Left lung (tissue), 10 donors: Measurements from ENCODE around the gene PLIN5. TPM values are rescaled to one million over a fixed set of nuclear protein-coding genes. Genes with fewer than 3 reads are reported as not detected.

ENCODE experiments used
- ATAC-seq: fragments of 200-7000 bp; cut with Tn5 transposase; one replicate; pipeline ENCODE4 v1.9.1; 2020; ENCODE audit warnings: moderate library complexity
- DNase-seq, 4 donors: peaks; one replicate each; pipeline ENCODE4 v3.0.0-alpha.2; 2013 to 2020
- H3K27ac ChIP-seq, 2 donors: fragments of 200-600 bp; sonication (generic) in 1 of 2; one replicate each; pipeline versions ENCODE4 v1.5.0 to v1.8.0; 2020 to 2021
- H3K27me3 ChIP-seq, 2 donors: fragments of 200-600 bp; sonication (generic) in 1 of 2; one replicate each; pipeline versions ENCODE4 v1.5.0 to v1.8.0; 2020 to 2021
- H3K36me3 ChIP-seq, 2 donors: fragments of 200-600 bp; sonication (generic) in 1 of 2; one replicate each; pipeline versions ENCODE4 v1.5.0 to v1.8.0; 2020 to 2021
- H3K4me1 ChIP-seq, 2 donors: fragments of 200-600 bp; one replicate each; pipeline ENCODE4 v1.8.0; 2021
- H3K4me3 ChIP-seq, 2 donors: fragments of 200-600 bp; sonication (generic) in 1 of 2; one replicate each; pipeline versions ENCODE4 v1.5.0 to v1.8.0; 2020 to 2021; ENCODE audit warnings: mild to moderate bottlenecking in 1 of 2
- H3K9me3 ChIP-seq, 2 donors: fragments of 200-600 bp; sonication (generic) in 1 of 2; one replicate each; pipeline versions ENCODE4 v1.5.0 to v1.8.0; 2020 to 2021
- intact Hi-C, 2 donors: fragments of 100-400 bp; cut with DNase I; formaldehyde crosslinking; loops; one replicate each; pipeline versions ENCODE4 v1.11.2 to v1.14.2; 2022
- polyA plus RNA-seq, 6 donors: library from polyadenylated mRNA; unstranded; fragments of 120-200 nt; gene quantifications; one replicate each; pipeline ENCODE4 v1.2.1, GENCODE V29; 2013; ENCODE audit not compliant: insufficient read length in 6 of 6
- total RNA-seq, 2 donors: library from RNA; stranded (reverse); fragmentation: NEBNext Ultra II Directional; extraction: Animal tissue kit (Norgen Biotek cat#: 25700); gene quantifications; one replicate each; pipeline ENCODE4 v1.2.1, GENCODE V29; 2021
- TF ChIP-seq, protein P1 (sequence below), 2 donors: fragments of 200-600 bp; sonication (generic) in 1 of 2; IDR thresholded peaks; one replicate each; pipeline versions ENCODE4 v1.5.0 to v1.8.0; 2021; ENCODE audit warnings: antibody characterized with exemption in 2 of 2
- donor health status: DM: no; HTN: yes; CAD: no.
- donor health status: DM: no; HTN: no; CAD: no.

PLIN5 gene
- total and polyA plus RNA-seq, 8 donors: 1.8 to 15.9 (median 2.4) TPM

DNA sequence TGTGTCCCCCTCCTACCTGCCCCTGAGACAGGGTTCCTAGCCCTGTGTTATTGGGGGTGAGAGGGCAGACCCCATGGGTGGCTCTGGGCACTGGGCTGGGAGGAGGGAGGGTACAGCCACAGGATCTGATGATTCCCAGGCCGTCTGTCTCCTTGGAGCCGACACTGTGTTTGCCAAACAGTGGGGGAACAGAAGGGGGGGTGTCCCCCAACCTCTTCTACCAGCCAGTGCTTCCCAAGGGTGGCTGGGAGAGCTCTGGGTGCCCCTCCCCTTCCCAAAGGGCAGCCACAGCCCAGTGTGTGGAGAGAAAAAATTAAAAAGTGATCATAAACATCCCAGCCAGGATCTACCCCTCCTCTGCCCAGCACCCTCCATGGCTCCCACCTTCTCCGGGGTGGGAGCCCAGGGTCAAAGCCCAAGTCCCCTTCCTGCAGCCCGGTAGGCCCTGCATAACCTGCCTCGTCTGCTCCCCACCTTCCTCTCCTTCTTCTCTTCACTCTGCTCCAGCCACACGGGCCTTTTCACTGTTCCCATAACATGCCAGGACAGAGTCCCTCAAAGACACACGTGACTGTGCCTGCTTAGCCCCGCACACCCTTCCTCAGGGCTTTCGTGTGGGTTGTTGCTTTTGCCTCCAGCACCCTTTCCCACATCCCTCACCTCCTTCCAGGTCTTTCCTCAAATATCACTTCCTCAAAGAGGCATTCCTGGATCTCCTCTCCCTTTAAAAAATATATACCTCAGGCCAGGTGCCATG is 15.3 kb downstream of the PLIN5 start:
- no peaks in the 10 kb centered on the region for H3K9me3 ChIP-seq
- no peaks in the 10 kb centered on the region for H3K36me3 ChIP-seq
- intact Hi-C loops: no loop called here
- H3K4me3 ChIP-seq: no peak overlapping the region
- ATAC-seq: no peak
- H3K4me1 ChIP-seq: no peaks in the 10 kb centered on the region
- no peak overlapping the region for H3K27ac ChIP-seq
- DNase-seq: no peak
- TF ChIP-seq, protein P1, sequence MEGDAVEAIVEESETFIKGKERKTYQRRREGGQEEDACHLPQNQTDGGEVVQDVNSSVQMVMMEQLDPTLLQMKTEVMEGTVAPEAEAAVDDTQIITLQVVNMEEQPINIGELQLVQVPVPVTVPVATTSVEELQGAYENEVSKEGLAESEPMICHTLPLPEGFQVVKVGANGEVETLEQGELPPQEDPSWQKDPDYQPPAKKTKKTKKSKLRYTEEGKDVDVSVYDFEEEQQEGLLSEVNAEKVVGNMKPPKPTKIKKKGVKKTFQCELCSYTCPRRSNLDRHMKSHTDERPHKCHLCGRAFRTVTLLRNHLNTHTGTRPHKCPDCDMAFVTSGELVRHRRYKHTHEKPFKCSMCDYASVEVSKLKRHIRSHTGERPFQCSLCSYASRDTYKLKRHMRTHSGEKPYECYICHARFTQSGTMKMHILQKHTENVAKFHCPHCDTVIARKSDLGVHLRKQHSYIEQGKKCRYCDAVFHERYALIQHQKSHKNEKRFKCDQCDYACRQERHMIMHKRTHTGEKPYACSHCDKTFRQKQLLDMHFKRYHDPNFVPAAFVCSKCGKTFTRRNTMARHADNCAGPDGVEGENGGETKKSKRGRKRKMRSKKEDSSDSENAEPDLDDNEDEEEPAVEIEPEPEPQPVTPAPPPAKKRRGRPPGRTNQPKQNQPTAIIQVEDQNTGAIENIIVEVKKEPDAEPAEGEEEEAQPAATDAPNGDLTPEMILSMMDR (IDR thresholded peaks at IDR 0.05): no peak
- peaks cover 0 to 53% of the 10 kb centered on the region in 2 donors for H3K27me3 ChIP-seq

DNA sequence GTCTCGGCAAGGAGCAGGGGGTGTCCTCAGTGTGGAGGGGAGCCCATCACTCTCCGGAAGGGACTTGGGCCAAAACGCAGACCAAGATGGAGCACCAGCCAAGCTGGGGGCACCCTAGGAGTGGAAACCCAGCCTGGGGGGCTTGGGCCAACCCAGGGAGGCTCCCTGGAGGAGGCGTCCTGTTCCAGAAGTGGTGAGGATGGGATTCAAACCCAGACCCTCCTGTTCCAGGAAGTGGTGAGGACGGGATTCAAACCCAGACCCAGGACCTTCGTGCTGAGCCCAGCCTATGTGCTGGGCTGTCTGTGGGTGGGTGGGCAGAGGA is 15.9 kb downstream of the PLIN5 start:
- Histone ChIP-seq H3K36me3 (no peaks in the 10 kb centered on the region), H3K27ac (no peak overlapping the region), H3K27me3 (peaks cover 0 to 52% of the 10 kb centered on the region in 2 donors), H3K4me3 (no peak overlapping the region), H3K4me1 (no peaks in the 10 kb centered on the region), H3K9me3 (no peaks in the 10 kb centered on the region)
- intact Hi-C loops: no loop called here
- ATAC-seq (no peak), DNase-seq (peak in 1 of 4 donors; percentile 53)
- TF ChIP-seq, protein P1 (IDR thresholded peaks at IDR 0.05): no peak

DNA sequence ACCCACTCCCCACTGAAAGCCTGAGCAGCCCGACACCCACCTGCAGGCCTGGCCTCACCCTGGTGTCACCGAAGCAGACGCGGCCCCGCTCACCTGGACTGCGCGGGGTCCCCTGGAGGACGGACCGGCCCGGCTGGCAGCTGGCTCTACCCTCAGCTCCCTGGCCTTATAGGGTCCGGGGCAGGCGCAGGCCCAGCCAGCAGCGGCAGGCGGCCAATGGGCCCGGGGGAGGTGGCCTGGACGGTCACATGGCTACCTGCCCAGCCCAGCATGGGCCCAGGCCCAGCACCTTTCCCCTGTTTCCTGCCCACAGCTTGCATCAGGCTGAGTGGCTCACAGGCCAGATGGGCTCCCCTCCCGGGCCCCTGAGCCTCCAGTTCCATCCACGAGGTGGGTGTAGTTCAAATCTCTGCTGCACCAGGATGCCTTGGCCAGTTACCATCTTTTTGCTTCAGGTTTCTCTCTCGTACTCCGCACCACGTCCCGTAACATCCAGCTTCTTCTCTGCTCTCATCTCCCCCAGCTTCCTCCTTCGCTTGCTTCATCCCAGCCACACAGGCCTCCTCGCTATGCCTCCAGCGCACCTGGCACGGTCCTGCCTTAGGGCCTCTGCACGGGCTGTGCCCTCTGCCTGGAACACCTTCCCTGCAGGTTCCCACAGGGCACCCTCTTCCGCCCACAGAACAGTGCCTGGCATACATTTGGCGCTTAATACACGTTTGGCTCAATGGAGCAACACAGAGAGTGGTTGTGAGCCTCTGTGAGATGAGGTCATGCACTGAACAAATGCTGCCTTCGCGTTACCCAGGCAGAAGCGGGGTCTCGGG is 16.5 kb downstream of the PLIN5 start, which contains the start of gene PLIN4:
Gene PLIN4 (minus strand): TSS at position 142 of the 827 bp plus-strand sequence. CDS start 214 bp downstream, outside the sequence.
- H3K27me3 ChIP-seq: peaks cover 0 to 46% of the 10 kb centered on the region in 2 donors
- no peaks in the 10 kb centered on the region for H3K9me3 ChIP-seq
- DNase-seq (peak in 2 of 4 donors; percentile 13 to 65), ATAC-seq (peak; percentile 54)
- no peak within 1 kb of the TSS for H3K4me3 ChIP-seq
- TF ChIP-seq, protein P1 (IDR thresholded peaks at IDR 0.05): no peak
- H3K27ac ChIP-seq: no peak within 1 kb of the TSS
- intact Hi-C loops: no loop called here
- H3K4me1 ChIP-seq: no peaks in the 10 kb centered on the region
- no peaks in the 10 kb centered on the region for H3K36me3 ChIP-seq

DNA sequence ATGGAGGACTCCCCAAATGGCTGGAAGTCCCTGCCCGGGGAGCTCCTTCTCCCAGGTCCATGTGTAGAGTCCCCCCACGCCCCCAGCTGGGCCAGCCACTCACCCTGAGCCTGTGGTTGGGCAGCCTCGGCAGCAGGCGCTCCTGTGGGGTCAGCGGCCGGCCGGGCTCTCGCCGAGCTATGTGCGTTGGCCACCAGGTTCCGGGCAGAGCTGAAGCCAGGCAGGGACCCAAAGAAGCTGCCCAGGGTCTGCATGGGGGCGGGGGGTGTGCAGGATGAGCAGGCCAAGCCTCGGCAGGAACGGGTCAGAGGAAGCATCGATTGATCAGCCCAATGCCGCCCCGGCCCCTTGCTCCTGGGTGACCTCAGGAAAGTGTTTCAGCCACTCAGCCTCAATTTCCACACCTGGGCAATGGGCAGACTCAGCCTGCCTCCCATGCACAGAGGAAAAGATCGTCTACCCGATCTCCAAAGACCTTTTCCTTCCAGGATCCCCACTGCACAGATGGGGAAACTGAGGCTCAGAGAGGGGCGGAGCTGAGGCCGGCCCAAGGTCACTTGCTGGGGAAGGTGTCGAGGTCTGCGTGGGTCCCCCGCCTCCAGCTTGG is 17.5 kb downstream of the PLIN5 start:
- Histone ChIP-seq H3K4me1 (no peaks in the 10 kb centered on the region), H3K36me3 (no peaks in the 10 kb centered on the region), H3K27me3 (peaks cover 0 to 41% of the 10 kb centered on the region in 2 donors), H3K9me3 (no peaks in the 10 kb centered on the region), H3K4me3 (no peak overlapping the region), H3K27ac (no peak overlapping the region)
- intact Hi-C loops: no loop called here
- TF ChIP-seq, protein P1 (IDR thresholded peaks at IDR 0.05): no peak
- no peak for ATAC-seq
- peak in 1 of 4 donors; percentile 53 for DNase-seq

DNA sequence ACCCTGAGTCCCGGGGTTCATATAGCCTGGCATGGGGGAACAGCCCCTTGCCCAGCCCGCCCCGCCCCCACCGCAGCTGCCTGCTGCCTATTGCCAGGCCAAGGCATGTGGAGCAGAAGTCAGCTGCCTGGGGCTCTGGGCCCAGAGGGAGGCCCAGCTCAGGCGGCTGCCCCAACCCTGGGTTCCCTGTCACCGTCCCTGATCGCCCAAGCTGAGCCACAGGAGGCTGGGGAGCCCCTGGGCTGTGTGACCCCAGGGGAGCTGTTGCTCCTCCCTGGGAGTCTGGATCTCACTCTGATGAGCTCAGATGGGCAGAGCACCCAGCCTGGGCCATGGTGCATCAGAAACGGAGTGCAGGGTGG is 18.1 kb downstream of the PLIN5 start:
- peaks cover 0 to 41% of the 10 kb centered on the region in 2 donors for H3K27me3 ChIP-seq
- no peak overlapping the region for H3K4me3 ChIP-seq
- no peak overlapping the region for H3K27ac ChIP-seq
- no peaks in the 10 kb centered on the region for H3K36me3 ChIP-seq
- no peaks in the 10 kb centered on the region for H3K4me1 ChIP-seq
- TF ChIP-seq, protein P1 (IDR thresholded peaks at IDR 0.05): no peak
- intact Hi-C loops: no loop called here
- DNase-seq (no peak), ATAC-seq (no peak)
- no peaks in the 10 kb centered on the region for H3K9me3 ChIP-seq
